K562 (cell line): ENCODE results near the gene SIRT5. TPM values are rescaled to one million over a fixed set of nuclear protein-coding genes. Genes with fewer than 3 reads are reported as not detected.

Source experiments
- GMEB1 ChIP-seq: fragments of 250-450 bp; sonication (Bioruptor Pico); IDR thresholded peaks from 2 replicates; pipeline ENCODE4 v1.4.0; 2020; ENCODE audit warnings: mild to moderate bottlenecking
- MEIS2 ChIP-seq: fragments of 450-650 bp; IDR thresholded peaks from 2 replicates; pipeline ENCODE4 v1.6.1; 2014; ENCODE audit warnings: mild to moderate bottlenecking; ENCODE audit not compliant: partially characterized antibody
- NFATC3 ChIP-seq: fragments of 450-650 bp; IDR thresholded peaks from 2 replicates; pipeline ENCODE4 v1.6.1; 2017; ENCODE audit warnings: mild to moderate bottlenecking
- ZBTB40 ChIP-seq, 2 experiments: fragments of 450-650 bp in 1 of 2; sonication (generic) in 1 of 2; formaldehyde crosslinking in 1 of 2; IDR thresholded peaks; 2 replicates each; pipeline versions ENCODE4 v1.7.1 to v1.9.0; 2016 to 2022; ENCODE audit warnings: inconsistent platforms in 1 of 2, mild to moderate bottlenecking in 1 of 2, missing genetic modification reagents in 1 of 2
- ZNF3 ChIP-seq: fragments of 250-450 bp; sonication (Bioruptor Pico); IDR thresholded peaks from 2 replicates; pipeline ENCODE4 v1.5.0; 2021; ENCODE audit warnings: mild to moderate bottlenecking, moderate library complexity
- polyA plus RNA-seq, 8 experiments: library from polyadenylated mRNA; depleted of rRNA in 4 of 8; stranded (reverse) in 5 of 8; unstranded in 3 of 8; fragments of >200 nt; fragmentation: Nextera tagmentation in 2 of 8; fragmentation: Illumina TruSeq in 1 of 8; extraction: Ambion mirVana in 2 of 8; extraction: Trizol in 1 of 8; gene quantifications; 2 replicates each; pipeline versions ENCODE4 v1.2.1 to v1.2.3, GENCODE V29; 2011 to 2014; ENCODE audit warnings: inconsistent platforms in 1 of 8, missing spikeins in 1 of 8
- total RNA-seq, 7 experiments: library from RNA; depleted of rRNA in 6 of 7; stranded (reverse); fragments of >200 nt in 6 of 7; fragmentation: Illumina TruSeq in 2 of 7; extraction: Trizol in 2 of 7; gene quantifications; 2 replicates each; pipeline versions ENCODE4 v1.2.1 to v1.2.3, GENCODE V29; 2011 to 2021; ENCODE audit warnings: low replicate concordance in 1 of 7

The SIRT5 gene
- total and polyA plus RNA-seq, 9 of the 15 experiments (the other 6 are each of a cell fraction or from before 2014, with no cell fraction given) = 2.1 to 15.7 (median 11.4) TPM

GRCh38 chr6:13563009-13563408, 11.4 kb upstream of the SIRT5 start (continued):
- TF ChIP-seq ZBTB40 (IDR thresholded peaks at IDR 0.05) (no peak), ZBTB40 (CRISPR knock-in tag; IDR thresholded peaks at IDR 0.05) (no peak), ZNF3 (CRISPR knock-in tag) (no peak), MEIS2 (peak; percentile 81), NFATC3 (no peak), GMEB1 (CRISPR knock-in tag) (no peak)
